Endodermal cell (in vitro differentiated cells): Measurements from ENCODE around the gene LDLRAD4. TPM values are rescaled to one million over a fixed set of nuclear protein-coding genes. Genes with fewer than 3 reads are reported as not detected.

Source experiments
- DNase-seq: peaks from one replicate; pipeline ENCODE4 v3.0.0-alpha.2; 2017
- H3K27ac ChIP-seq: 2 replicates; pipeline ENCODE4 v1.5.1; 2013; ENCODE audit warnings: mild to moderate bottlenecking, low read depth, low read length, moderate library complexity
- H3K27me3 ChIP-seq: 2 replicates; pipeline ENCODE4 v1.6.1; 2013; ENCODE audit warnings: mild to moderate bottlenecking, low read length, moderate library complexity; ENCODE audit not compliant: insufficient read depth, control insufficient read depth, poor library complexity, severe bottlenecking
- H3K36me3 ChIP-seq: 2 replicates; pipeline ENCODE4 v1.7.0; 2013; ENCODE audit warnings: mild to moderate bottlenecking, low read length, moderate library complexity; ENCODE audit not compliant: control insufficient read depth, insufficient read depth
- H3K4me1 ChIP-seq: one replicate; pipeline ENCODE4 v1.7.0; 2013; ENCODE audit warnings: low read length; ENCODE audit not compliant: control insufficient read depth, insufficient read depth
- H3K4me3 ChIP-seq: 2 replicates; pipeline ENCODE4 v1.5.1; 2013; ENCODE audit warnings: mild to moderate bottlenecking, low read length, moderate library complexity
- H3K9ac ChIP-seq: 2 replicates; pipeline ENCODE4 v1.6.1; 2013; ENCODE audit warnings: mild to moderate bottlenecking, low read length, moderate library complexity; ENCODE audit not compliant: poor library complexity, severe bottlenecking; ENCODE audit errors: extremely low read depth
- H3K9me3 ChIP-seq: 2 replicates; pipeline ENCODE4 v1.6.1; 2013; ENCODE audit warnings: mild to moderate bottlenecking, low read length, moderate library complexity; ENCODE audit not compliant: control insufficient read depth
- H3K27ac Mint-ChIP-seq: 2 replicates; pipeline ENCODE4 v1.8.0; 2020; ENCODE audit warnings: mixed read lengths
- H3K27me3 Mint-ChIP-seq: 2 replicates; pipeline ENCODE4 v1.8.0; 2021; ENCODE audit warnings: mild to moderate bottlenecking, mixed read lengths; ENCODE audit not compliant: insufficient read depth
- H3K36me3 Mint-ChIP-seq: 2 replicates; pipeline ENCODE4 v1.8.0; 2020; ENCODE audit warnings: low read depth, mixed read lengths
- H3K4me1 Mint-ChIP-seq: 2 replicates; pipeline ENCODE4 v1.8.0; 2020; ENCODE audit warnings: mixed read lengths
- H3K4me3 Mint-ChIP-seq: 2 replicates; pipeline ENCODE4 v1.8.0; 2020; ENCODE audit warnings: mild to moderate bottlenecking, moderate library complexity, mixed read lengths
- H3K9me3 Mint-ChIP-seq: 2 replicates; pipeline ENCODE4 v1.8.0; 2020; ENCODE audit warnings: mild to moderate bottlenecking, mixed read lengths
- WGBS, 2 experiments: methylation state at CpG; one replicate each; pipeline versions ENCODE4 v1.1.5 to v1.1.7; 2013; ENCODE audit warnings: missing lambda C conversion rate in 2 of 2, mixed read lengths in 1 of 2; ENCODE audit not compliant: insufficient coverage in 1 of 2, insufficient read length in 1 of 2; 5-methylcytosine and 5-hydroxymethylcytosine counted together
- total RNA-seq, 2 donors: library from RNA; stranded (reverse); fragmentation: NEBNext Ultra II Directional in 1 of 2; extraction: Animal tissue kit (Norgen Biotek cat#: 25700) in 1 of 2; gene quantifications; 2 replicates in 1 of 2; 3 replicates in 1 of 2; pipeline ENCODE4 v1.2.1, GENCODE V29; 2021
- TF ChIP-seq, protein P1 (sequence below): fragments of 200-600 bp; sonication (generic); conservative IDR thresholded peaks from 2 replicates; pipeline ENCODE4 v1.5.0; 2021; ENCODE audit warnings: antibody characterized with exemption, mild to moderate bottlenecking

LDLRAD4 gene
- total RNA-seq, 2 donors from 2014 or later = 14.9 to 15.1 TPM

DNA sequence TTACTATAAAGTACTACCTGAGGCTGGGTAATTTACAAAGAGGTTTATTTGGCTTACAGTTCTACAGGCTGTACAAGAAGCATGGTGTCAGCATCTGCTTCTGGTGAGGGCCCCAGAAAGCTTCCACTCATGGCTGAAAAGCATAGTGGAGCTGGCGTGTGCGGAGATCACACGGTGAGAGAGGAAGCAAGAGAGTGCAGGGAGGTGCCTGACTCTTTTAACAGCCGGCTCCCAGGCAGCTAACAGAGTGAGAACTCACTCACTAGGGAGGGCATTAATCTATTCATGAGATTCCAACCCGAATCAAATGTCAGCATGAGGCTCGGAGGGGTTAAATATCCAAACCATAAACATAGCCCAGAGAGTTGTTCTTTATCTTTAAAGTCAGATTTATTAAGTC lies 117.3 kb downstream of the LDLRAD4 start:
- 53 to 54% methylated on average over 3 to 6 of the region's 6 CpGs for whole genome bisulfite sequencing, 2 experiments
- DNase-seq = no peak

DNA sequence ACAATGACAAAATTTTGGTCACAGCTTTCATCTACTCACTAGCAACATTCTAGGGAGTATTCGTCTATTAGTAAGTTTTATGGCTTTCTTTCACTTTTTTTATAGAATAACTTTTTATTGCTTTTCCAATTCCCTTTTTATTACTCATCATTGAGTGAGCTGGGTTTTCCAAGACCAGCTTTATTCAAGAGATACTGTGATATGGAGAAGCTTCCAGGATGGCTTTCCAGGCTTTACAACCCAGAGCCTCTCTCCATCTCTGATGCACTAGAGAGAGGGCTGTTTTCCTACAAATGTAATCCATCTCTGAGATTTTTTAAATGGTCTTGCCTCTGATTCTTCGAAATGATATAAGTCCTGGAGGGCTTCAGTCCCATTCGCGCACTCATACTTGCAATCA lies 118.3 kb downstream of the LDLRAD4 start:
- no peak overlapping the region for H3K9ac ChIP-seq
- peaks cover 4% of the 10 kb centered on the region for H3K9me3 ChIP-seq
- Mint-ChIP-seq H3K4me3 (no peak overlapping the region), H3K9me3 (peaks cover 34% of the 10 kb centered on the region), H3K27ac (peak overlapping the region; percentile 8), H3K4me1 (peaks cover 28% of the 10 kb centered on the region), H3K27me3 (no peaks in the 10 kb centered on the region), H3K36me3 (peaks cover 8% of the 10 kb centered on the region)
- H3K27ac ChIP-seq = no peak overlapping the region
- peaks cover 11% of the 10 kb centered on the region for H3K4me1 ChIP-seq
- no peaks in the 10 kb centered on the region for H3K27me3 ChIP-seq
- no peak overlapping the region for H3K4me3 ChIP-seq
- TF ChIP-seq, protein P1, sequence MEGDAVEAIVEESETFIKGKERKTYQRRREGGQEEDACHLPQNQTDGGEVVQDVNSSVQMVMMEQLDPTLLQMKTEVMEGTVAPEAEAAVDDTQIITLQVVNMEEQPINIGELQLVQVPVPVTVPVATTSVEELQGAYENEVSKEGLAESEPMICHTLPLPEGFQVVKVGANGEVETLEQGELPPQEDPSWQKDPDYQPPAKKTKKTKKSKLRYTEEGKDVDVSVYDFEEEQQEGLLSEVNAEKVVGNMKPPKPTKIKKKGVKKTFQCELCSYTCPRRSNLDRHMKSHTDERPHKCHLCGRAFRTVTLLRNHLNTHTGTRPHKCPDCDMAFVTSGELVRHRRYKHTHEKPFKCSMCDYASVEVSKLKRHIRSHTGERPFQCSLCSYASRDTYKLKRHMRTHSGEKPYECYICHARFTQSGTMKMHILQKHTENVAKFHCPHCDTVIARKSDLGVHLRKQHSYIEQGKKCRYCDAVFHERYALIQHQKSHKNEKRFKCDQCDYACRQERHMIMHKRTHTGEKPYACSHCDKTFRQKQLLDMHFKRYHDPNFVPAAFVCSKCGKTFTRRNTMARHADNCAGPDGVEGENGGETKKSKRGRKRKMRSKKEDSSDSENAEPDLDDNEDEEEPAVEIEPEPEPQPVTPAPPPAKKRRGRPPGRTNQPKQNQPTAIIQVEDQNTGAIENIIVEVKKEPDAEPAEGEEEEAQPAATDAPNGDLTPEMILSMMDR = no peak
- no peak for DNase-seq
- H3K36me3 ChIP-seq = no peaks in the 10 kb centered on the region
- WGBS, 2 experiments = 87 to 99% methylated on average over 3 of the region's 4 CpGs

More for the DNA sequence above, 117.3 kb downstream of the LDLRAD4 start:
- Histone ChIP-seq H3K36me3 (no peaks in the 10 kb centered on the region), H3K9me3 (no peaks in the 10 kb centered on the region), H3K9ac (no peak overlapping the region), H3K27ac (no peak overlapping the region), H3K4me1 (peaks cover 11% of the 10 kb centered on the region), H3K27me3 (no peaks in the 10 kb centered on the region), H3K4me3 (no peak overlapping the region)
- H3K4me3 Mint-ChIP-seq = no peak overlapping the region
- TF ChIP-seq, protein P1 = no peak
- H3K9me3 Mint-ChIP-seq = peaks cover 27% of the 10 kb centered on the region
- peaks cover 28% of the 10 kb centered on the region for H3K4me1 Mint-ChIP-seq
- no peak overlapping the region for H3K27ac Mint-ChIP-seq
- no peaks in the 10 kb centered on the region for H3K27me3 Mint-ChIP-seq
- H3K36me3 Mint-ChIP-seq = peaks cover 4% of the 10 kb centered on the region

GRCh38 chr18:13337369-13337768 lies 118.8 kb downstream of the LDLRAD4 start:
- peaks cover 8% of the 10 kb centered on the region for H3K36me3 Mint-ChIP-seq
- Histone ChIP-seq H3K9me3 (peaks cover 7% of the 10 kb centered on the region), H3K27me3 (no peaks in the 10 kb centered on the region), H3K36me3 (no peaks in the 10 kb centered on the region), H3K4me3 (no peak overlapping the region), H3K4me1 (peaks cover 11% of the 10 kb centered on the region), H3K27ac (no peak overlapping the region), H3K9ac (no peak overlapping the region)
- peak overlapping the region; percentile 8 for H3K27ac Mint-ChIP-seq
- WGBS, 2 experiments = 96 to 97% methylated on average over 6 of the region's 6 CpGs
- peaks cover 28% of the 10 kb centered on the region for H3K4me1 Mint-ChIP-seq
- TF ChIP-seq, protein P1 = no peak
- no peak overlapping the region for H3K4me3 Mint-ChIP-seq
- no peaks in the 10 kb centered on the region for H3K27me3 Mint-ChIP-seq
- no peak for DNase-seq
- H3K9me3 Mint-ChIP-seq = peaks cover 38% of the 10 kb centered on the region
